DOHH2 (cell line): ENCODE data around the gene ARID4B.

Experiments
- H3F3A ChIP-seq: fragments of 200-600 bp; sonication (generic), shearing (Covaris generic); 2 replicates; pipeline ENCODE4 v1.6.0; 2016; ENCODE audit warnings: antibody characterized with exemption, mild to moderate bottlenecking; ENCODE audit not compliant: control insufficient read depth, insufficient read depth
- H3K27ac ChIP-seq: fragments of 200-600 bp; sonication (generic); 2 replicates; pipeline ENCODE4 v1.5.1; 2014; ENCODE audit warnings: low read depth, mild to moderate bottlenecking, low read length, moderate library complexity
- H3K27me3 ChIP-seq: fragments of 200-600 bp; sonication (generic); 2 replicates; pipeline ENCODE4 v1.6.1; 2014; ENCODE audit warnings: mild to moderate bottlenecking, low read length, mixed read lengths; ENCODE audit not compliant: control insufficient read depth
- H3K36me3 ChIP-seq: fragments of 200-600 bp; sonication (generic); 2 replicates; pipeline ENCODE4 v1.6.1; 2014; ENCODE audit warnings: mild to moderate bottlenecking, low read length, moderate library complexity, mixed read lengths; ENCODE audit not compliant: control insufficient read depth
- H3K4me1 ChIP-seq: fragments of 200-600 bp; sonication (generic); 2 replicates; pipeline ENCODE4 v1.6.1; 2014; ENCODE audit warnings: mild to moderate bottlenecking, low read length, mixed read lengths; ENCODE audit not compliant: control insufficient read depth
- H3K4me2 ChIP-seq: fragments of 200-600 bp; sonication (generic); 2 replicates; pipeline ENCODE4 v1.6.0; 2014; ENCODE audit warnings: mild to moderate bottlenecking, low read length, moderate library complexity
- H3K4me3 ChIP-seq: fragments of 200-600 bp; sonication (generic); 2 replicates; pipeline ENCODE4 v1.5.1; 2014; ENCODE audit warnings: mild to moderate bottlenecking, low read length, mixed read lengths
- H3K79me2 ChIP-seq: fragments of 200-600 bp; sonication (generic); 2 replicates; pipeline ENCODE4 v1.6.1; 2014; ENCODE audit warnings: mild to moderate bottlenecking, low read length, mixed read lengths; ENCODE audit not compliant: control insufficient read depth
- H3K9me2 ChIP-seq: fragments of 200-600 bp; sonication (generic); replicated peaks from 2 replicates; pipeline ENCODE4 v1.6.1; 2014; ENCODE audit warnings: mild to moderate bottlenecking, low read length, mixed read lengths; ENCODE audit not compliant: control insufficient read depth
- H3K9me3 ChIP-seq: fragments of 200-600 bp; sonication (generic); 2 replicates; pipeline ENCODE4 v1.6.1; 2014; ENCODE audit warnings: antibody characterized with exemption, low read length, mixed read lengths; ENCODE audit not compliant: control insufficient read depth, insufficient read depth
- H4K20me1 ChIP-seq: fragments of 200-600 bp; sonication (generic); 2 replicates; pipeline ENCODE4 v1.6.0; 2014; ENCODE audit warnings: low read depth, mild to moderate bottlenecking, antibody characterized with exemption, low read length, moderate library complexity; ENCODE audit not compliant: control insufficient read depth, insufficient read depth
- EZH2phosphoT487 ChIP-seq: fragments of 200-600 bp; sonication (generic); IDR thresholded peaks from 2 replicates; pipeline ENCODE4 v1.6.1; 2017; ENCODE audit warnings: borderline replicate concordance, mild to moderate bottlenecking, antibody characterized with exemption, low read length, moderate library complexity, mixed read lengths
- TF ChIP-seq, protein P1 (sequence below): fragments of 200-600 bp; sonication (generic); IDR thresholded peaks from one replicate; pipeline ENCODE4 v1.5.1; 2014; ENCODE audit warnings: antibody characterized with exemption, mild to moderate bottlenecking, low read depth, low read length; ENCODE audit not compliant: poor library complexity, severe bottlenecking

ARID4B gene

DNA sequence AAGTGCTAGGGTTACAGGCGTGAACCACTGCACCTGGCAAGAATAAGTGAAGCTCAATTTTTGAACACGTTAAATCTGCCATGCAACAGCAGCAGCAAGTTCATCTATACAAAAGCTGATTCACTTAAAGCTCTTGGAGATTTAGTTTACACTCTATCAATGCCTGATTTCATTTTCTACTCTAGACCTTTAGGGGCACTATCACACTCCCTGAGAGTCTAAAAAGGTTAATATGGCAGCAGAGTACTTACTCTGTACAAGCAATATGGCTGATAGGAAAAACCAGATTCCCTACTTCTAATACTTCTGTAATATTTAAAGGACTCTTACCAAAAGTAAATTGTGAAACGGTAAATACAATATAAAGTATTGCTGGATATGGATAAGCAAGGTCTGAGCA, 171.7 kb downstream of the ARID4B start:
- H3K4me2 ChIP-seq = no peak overlapping the region
- no peak overlapping the region for H3K4me3 ChIP-seq
- H3K36me3 ChIP-seq = peaks cover 81% of the 10 kb centered on the region
- H3K27ac ChIP-seq = no peak overlapping the region
- H3K4me1 ChIP-seq = peaks cover 22% of the 10 kb centered on the region
- no peaks in the 10 kb centered on the region for H4K20me1 ChIP-seq
- no peaks in the 10 kb centered on the region for H3K9me2 ChIP-seq
- peaks cover 50% of the 10 kb centered on the region for H3K79me2 ChIP-seq
- H3F3A ChIP-seq = no peaks in the 10 kb centered on the region
- no peaks in the 10 kb centered on the region for H3K27me3 ChIP-seq
- no peak for TF ChIP-seq EZH2phosphoT487
- TF ChIP-seq, protein P1, sequence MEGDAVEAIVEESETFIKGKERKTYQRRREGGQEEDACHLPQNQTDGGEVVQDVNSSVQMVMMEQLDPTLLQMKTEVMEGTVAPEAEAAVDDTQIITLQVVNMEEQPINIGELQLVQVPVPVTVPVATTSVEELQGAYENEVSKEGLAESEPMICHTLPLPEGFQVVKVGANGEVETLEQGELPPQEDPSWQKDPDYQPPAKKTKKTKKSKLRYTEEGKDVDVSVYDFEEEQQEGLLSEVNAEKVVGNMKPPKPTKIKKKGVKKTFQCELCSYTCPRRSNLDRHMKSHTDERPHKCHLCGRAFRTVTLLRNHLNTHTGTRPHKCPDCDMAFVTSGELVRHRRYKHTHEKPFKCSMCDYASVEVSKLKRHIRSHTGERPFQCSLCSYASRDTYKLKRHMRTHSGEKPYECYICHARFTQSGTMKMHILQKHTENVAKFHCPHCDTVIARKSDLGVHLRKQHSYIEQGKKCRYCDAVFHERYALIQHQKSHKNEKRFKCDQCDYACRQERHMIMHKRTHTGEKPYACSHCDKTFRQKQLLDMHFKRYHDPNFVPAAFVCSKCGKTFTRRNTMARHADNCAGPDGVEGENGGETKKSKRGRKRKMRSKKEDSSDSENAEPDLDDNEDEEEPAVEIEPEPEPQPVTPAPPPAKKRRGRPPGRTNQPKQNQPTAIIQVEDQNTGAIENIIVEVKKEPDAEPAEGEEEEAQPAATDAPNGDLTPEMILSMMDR = peak; percentile 25
- H3K9me3 ChIP-seq = no peaks in the 10 kb centered on the region

DNA sequence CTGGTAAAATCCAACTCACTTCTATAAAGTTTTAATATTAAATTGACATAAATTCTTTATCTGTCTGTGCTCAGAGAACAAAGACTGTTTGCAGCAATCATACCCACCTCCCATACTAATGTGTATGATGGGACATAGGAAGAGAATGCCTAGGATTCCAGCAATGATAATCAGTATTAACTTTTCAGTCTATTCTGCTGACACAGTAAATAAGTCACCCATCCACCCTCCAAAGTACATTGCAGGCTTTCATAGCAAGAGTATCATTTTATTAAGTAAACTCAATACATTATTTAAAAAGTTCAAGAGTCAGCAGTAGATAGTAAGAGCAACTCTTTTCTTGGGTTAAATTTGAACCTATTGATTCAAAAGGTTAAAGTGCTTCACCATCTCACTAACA, 175.7 kb downstream of the ARID4B start:
- H3K79me2 ChIP-seq = peaks cover 19% of the 10 kb centered on the region
- H4K20me1 ChIP-seq = no peaks in the 10 kb centered on the region
- no peak overlapping the region for H3K4me3 ChIP-seq
- no peaks in the 10 kb centered on the region for H3K9me3 ChIP-seq
- H3K9me2 ChIP-seq = no peaks in the 10 kb centered on the region
- no peak for TF ChIP-seq EZH2phosphoT487
- TF ChIP-seq, protein P1 = no peak
- no peaks in the 10 kb centered on the region for H3F3A ChIP-seq
- no peak overlapping the region for H3K4me2 ChIP-seq
- H3K27ac ChIP-seq = no peak overlapping the region
- peaks cover 82% of the 10 kb centered on the region for H3K36me3 ChIP-seq
- H3K27me3 ChIP-seq = no peaks in the 10 kb centered on the region
- H3K4me1 ChIP-seq = peaks cover 7% of the 10 kb centered on the region

DNA sequence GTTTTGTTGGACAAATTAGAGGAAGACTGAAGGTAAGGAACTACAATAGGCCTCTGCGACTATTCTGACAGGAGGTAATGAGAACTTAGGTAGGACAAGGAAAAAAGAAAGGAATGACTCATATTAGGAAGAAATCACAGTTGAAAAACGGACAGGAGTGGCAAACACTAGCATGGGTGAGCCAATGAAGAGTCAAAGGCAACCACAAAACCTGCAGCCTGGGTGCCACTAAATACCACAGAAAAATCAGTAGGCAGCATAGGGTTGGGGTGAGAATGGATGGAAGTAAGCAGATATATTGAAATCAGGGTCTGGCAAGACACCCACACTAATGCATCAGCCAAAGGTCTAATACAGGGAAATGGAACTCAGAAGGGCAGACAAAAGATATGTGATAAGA, 176.9 kb downstream of the ARID4B start:
- H3K79me2 ChIP-seq = peaks cover 9% of the 10 kb centered on the region
- no peaks in the 10 kb centered on the region for H3K9me2 ChIP-seq
- H3K4me2 ChIP-seq = no peak overlapping the region
- H3K27me3 ChIP-seq = no peaks in the 10 kb centered on the region
- no peak overlapping the region for H3K4me3 ChIP-seq
- H3K4me1 ChIP-seq = no peaks in the 10 kb centered on the region
- no peaks in the 10 kb centered on the region for H3K9me3 ChIP-seq
- H3F3A ChIP-seq = no peaks in the 10 kb centered on the region
- no peaks in the 10 kb centered on the region for H4K20me1 ChIP-seq
- no peak for TF ChIP-seq EZH2phosphoT487
- TF ChIP-seq, protein P1 = no peak
- no peak overlapping the region for H3K27ac ChIP-seq
- H3K36me3 ChIP-seq = peaks cover 80% of the 10 kb centered on the region
